OCI-LY1 (cell line): Measurements from ENCODE around the gene DMKN.

Source experiments
- EZH2 ChIP-seq: fragments of 200-600 bp; sonication (generic), shearing (Covaris generic); IDR thresholded peaks from 2 replicates; pipeline ENCODE4 v1.8.0; 2017; ENCODE audit warnings: borderline replicate concordance, mixed run types, mild to moderate bottlenecking, antibody characterized with exemption, low read length, moderate library complexity, mixed read lengths
- TF ChIP-seq, protein P1 (sequence below): fragments of 200-600 bp; sonication (generic), shearing (Covaris generic); IDR thresholded peaks from 2 replicates; pipeline ENCODE4 v1.5.1; 2017; ENCODE audit warnings: mild to moderate bottlenecking, antibody characterized with exemption, low read length, moderate library complexity, mixed read lengths

DNA sequence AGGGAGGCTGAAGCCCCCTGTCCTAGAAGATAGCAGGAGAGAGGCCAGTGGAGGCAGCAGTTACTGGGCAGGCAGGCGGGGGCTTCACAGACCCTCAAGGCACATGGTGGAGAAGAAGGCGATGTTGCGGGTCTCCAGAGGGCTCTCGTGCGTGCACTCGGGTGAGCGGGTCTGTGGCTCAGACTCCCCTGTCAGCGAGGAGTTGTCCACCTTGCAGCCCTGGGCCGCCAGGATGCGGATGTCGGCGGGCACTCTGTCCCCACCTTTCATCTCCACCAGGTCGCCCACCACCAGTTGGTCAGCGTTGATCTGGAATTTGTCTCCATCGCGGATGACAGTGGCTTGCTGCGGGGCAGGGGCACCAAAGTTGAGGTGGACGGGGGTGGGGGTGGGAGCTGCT lies 46.8 kb upstream of the DMKN start:
- TF ChIP-seq, protein P1, sequence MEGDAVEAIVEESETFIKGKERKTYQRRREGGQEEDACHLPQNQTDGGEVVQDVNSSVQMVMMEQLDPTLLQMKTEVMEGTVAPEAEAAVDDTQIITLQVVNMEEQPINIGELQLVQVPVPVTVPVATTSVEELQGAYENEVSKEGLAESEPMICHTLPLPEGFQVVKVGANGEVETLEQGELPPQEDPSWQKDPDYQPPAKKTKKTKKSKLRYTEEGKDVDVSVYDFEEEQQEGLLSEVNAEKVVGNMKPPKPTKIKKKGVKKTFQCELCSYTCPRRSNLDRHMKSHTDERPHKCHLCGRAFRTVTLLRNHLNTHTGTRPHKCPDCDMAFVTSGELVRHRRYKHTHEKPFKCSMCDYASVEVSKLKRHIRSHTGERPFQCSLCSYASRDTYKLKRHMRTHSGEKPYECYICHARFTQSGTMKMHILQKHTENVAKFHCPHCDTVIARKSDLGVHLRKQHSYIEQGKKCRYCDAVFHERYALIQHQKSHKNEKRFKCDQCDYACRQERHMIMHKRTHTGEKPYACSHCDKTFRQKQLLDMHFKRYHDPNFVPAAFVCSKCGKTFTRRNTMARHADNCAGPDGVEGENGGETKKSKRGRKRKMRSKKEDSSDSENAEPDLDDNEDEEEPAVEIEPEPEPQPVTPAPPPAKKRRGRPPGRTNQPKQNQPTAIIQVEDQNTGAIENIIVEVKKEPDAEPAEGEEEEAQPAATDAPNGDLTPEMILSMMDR: no peak
- TF ChIP-seq EZH2: no peak
